ENCODE measurements around the gene FUBP3.

DNA sequence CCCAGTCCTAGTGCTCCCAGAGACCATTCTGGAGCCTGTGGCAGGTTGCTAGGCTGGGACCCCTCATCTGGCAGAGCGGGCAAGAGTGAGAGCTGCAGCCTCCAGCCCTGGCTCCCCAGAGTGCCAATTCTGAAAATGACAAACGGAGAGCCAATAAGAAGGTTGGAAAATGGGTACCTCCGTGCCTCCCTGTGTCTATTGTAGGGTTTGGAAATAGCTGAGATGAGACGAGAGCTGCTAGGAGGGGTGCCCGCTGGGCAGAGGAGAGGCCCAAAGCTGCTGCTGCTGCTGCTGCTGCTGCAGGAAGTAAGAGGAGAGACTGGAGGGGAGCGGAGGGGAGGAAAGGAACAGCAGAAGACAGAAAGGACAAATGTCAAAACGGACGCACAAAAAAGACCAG is 36.0 kb upstream of the FUBP3 start:
- TF ChIP-seq EP300 (IDR thresholded peaks at IDR 0.05), result no peak
- TF ChIP-seq, protein P1, sequence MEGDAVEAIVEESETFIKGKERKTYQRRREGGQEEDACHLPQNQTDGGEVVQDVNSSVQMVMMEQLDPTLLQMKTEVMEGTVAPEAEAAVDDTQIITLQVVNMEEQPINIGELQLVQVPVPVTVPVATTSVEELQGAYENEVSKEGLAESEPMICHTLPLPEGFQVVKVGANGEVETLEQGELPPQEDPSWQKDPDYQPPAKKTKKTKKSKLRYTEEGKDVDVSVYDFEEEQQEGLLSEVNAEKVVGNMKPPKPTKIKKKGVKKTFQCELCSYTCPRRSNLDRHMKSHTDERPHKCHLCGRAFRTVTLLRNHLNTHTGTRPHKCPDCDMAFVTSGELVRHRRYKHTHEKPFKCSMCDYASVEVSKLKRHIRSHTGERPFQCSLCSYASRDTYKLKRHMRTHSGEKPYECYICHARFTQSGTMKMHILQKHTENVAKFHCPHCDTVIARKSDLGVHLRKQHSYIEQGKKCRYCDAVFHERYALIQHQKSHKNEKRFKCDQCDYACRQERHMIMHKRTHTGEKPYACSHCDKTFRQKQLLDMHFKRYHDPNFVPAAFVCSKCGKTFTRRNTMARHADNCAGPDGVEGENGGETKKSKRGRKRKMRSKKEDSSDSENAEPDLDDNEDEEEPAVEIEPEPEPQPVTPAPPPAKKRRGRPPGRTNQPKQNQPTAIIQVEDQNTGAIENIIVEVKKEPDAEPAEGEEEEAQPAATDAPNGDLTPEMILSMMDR (IDR thresholded peaks at IDR 0.05), result no peak
- no peak for TF ChIP-seq POLR2A (IDR thresholded peaks at IDR 0.05)

Measured in gastroesophageal sphincter (tissue), 3 donors.